Measurements from ENCODE around the gene MTIF3.
A peak's percentile ranks its signal among the peaks of the same experiment; 100 is the strongest.

MTIF3 gene

DNA sequence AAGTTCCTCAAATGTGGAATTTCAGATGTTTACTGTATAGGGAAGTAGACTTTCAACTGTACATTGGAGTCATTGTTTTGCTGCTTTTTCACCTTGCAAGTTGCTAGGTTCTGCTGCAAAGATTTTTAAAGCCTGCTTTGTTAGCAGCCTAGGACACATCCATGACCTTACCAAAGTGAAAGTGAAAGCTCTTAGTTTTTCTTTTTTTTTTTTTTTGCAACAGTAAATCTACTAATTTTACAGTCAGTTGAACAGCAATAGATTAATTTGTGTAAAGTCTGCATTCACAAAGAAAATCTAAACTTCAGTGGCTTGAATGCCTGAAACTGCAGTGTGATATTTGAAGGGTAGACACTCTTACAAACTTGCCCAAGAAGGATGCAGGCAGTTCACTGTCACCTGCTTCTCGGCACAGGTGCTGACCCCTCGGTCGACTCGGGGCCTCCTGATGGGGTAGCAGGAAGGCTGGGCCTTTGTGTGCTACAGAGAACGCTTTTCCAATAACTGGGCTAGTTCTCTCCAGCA lies 5.0 kb upstream of the MTIF3 start:
- DNase-seq: no peak

GRCh38 chr13:27450921-27451471 lies 632 bp upstream of the MTIF3 start:
- peak; percentile 31 for DNase-seq

DNA sequence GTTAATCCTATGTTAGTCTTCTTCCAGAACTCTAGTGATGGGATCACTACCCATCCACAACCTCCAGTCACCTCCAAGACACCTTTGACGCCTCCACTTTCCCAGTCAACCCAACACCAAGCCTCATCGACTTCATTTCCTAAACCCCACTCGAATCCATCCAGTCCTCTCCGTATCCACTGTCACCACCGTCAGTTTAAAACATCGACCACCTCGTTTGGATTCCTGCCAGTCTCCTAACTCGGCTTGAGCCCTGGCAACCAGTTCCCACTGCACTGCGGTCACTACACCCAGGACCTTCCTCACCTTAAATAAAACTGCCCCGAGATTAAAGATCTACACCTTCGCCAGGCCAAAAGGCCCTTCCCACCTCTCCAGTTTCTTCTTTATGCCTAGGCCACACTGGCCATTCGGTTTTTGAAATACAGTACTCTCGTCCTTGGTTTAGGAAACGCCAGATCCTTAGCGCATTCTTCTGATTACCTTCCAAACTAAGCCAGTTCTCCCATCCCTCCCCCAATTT lies 1.2 kb downstream of the MTIF3 start:
- DNase-seq: no peak

GRCh38 chr13:27448308-27448707 lies 2.1 kb downstream of the MTIF3 start:
- DNase-seq: no peak

GRCh38 chr13:27446986-27447583 lies 3.3 kb downstream of the MTIF3 start:
- DNase-seq: no peak

DNA sequence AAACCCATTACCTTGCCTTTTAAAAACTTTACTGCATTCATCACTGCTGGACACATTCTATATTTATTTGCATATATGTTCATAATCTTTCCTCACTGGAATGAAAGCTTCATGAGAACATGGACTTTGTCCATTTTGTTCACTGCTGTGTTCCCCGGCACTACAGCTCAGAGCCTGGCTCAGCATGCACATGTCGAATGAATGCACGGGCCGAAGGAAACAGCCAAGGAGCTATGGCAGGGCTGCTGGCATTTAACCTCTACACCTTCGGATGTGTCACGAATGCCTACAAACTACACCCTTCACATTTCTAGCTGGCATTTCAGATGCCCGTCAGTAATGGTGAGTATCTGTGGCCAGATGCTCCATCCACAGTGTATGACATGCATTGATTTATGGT lies 7.6 kb downstream of the MTIF3 start:
- DNase-seq: no peak

GRCh38 chr13:27442071-27442647 lies 8.2 kb downstream of the MTIF3 start:
- DNase-seq: peak; percentile 24

DNA sequence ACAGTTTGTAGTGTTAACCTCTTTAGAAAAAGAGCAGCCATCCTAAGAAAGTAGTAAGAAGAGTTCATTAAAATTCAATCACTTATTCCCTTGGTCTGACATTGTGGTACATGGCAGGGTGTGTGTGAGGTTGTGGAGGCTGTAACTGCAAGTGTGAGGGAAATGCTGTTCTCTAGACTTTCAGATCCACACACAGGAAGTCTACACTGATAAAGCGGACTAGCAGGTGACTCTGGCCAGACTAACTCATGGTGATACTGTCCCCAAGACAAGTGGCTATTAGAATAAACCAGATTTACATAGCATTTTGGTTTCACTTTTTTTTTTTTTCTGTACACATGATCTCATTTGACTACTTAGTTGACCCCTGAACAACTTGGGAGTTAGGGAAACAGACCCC lies 10.0 kb downstream of the MTIF3 start:
- DNase-seq: no peak

GRCh38 chr13:27437126-27437525 lies 13.2 kb downstream of the MTIF3 start:
- DNase-seq: no peak

- DNase-seq: no peak
These were observed 17.7 kb downstream of the MTIF3 start for GRCh38 chr13:27432611-27433210.

DNA sequence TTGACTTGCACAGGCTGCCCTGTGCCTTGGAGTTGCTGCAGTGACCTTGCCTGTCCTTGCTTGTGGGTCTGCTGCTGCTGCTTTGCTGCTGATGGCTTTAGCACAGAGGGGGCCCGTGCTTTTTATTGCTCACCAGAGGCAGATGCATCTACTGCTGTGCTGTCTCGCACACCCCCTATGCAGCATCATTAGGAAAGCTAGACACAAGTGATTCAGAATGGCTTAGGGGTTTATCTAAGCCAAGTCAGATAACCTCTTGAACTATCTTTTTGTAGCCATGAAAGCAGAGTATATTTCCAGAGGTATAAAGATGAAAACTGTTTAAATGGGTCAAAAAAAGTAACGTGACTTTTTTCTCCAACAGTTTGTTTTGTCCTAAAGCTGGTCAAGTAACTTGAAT lies 18.2 kb downstream of the MTIF3 start:
- no peak for DNase-seq

DNA sequence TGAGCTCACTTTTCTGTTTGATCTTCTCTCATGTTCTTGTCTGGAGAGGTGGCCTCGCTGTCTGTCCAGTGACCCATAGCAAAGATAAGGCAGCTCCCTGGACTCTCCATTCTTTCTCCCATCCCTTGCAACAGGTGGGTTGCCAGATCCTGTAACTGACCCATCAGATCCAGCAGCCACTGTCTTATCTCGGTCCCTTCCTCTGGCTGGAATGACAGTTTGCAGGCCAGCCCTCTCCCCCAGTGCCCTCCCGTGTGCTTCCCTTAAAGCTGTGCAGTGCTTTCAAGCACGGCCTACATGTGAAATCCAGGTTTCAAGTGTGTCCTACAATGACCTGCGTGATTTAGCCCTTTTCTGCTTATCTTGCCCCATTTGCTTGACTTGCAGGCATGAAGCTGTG lies 22.2 kb downstream of the MTIF3 start:
- no peak for DNase-seq

GRCh38 chr13:27427641-27428040 lies 22.7 kb downstream of the MTIF3 start:
- DNase-seq: no peak

GRCh38 chr13:27425918-27426630 lies 24.3 kb downstream of the MTIF3 start:
- DNase-seq: no peak

GRCh38 chr13:27425158-27425917 lies 25.0 kb downstream of the MTIF3 start:
- DNase-seq: no peak

- peak; percentile 80 for DNase-seq
These were observed 25.9 kb downstream of the MTIF3 start, which contains the start of gene GTF3A for GRCh38 chr13:27424246-27425157. Gene GTF3A (plus strand): TSS chr13:27424619.

GRCh38 chr13:27423333-27423732 lies 27.0 kb downstream of the MTIF3 start:
- no peak for DNase-seq

GRCh38 chr13:27421101-27421871 lies 29.1 kb downstream of the MTIF3 start:
- DNase-seq: no peak

DNA sequence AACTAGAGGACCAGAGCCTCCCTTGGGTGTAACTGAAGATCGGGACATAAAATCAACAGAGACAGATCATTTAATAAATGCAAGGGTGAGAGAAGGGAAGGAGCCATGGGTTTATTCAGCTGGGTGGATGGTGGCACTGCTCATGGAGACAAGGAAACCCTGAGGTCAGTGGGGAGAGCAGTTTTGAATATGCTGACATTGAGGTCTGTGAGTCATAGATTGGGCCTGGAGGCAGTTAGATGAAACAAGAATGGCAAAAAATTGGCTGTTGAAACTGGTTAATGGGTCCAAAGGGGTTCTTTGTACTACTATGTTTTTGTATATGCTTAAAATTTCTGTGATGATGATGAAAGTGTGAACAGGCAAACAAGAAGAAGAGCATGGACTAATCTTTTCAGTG lies 31.0 kb downstream of the MTIF3 start:
- DNase-seq: no peak

DNA sequence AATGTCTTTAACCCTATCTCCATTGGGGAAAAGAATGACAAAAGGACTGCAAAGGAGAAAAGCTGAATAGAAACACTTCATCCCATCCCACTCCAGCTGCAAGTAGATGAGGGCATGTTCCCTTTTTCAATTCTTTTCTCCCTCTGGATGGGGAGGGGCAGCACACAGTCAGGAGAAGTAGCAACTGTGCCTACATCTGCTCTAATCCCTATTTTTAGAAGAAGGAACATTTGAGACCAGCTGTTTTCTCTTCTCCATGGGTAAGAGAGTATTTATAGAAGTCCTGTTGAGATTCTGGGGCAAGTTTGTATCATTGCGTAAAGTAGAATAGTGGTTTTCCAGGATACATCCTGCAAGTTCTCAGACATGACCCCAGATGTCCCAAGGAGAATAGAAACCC lies 35.2 kb downstream of the MTIF3 start:
- no peak for DNase-seq

All from activated gamma-delta T cell (primary cell).